ENCODE measurements around the gene PARN. TPM values are rescaled to one million over a fixed set of nuclear protein-coding genes. Genes with fewer than 3 reads are reported as not detected.

The PARN gene
- total and polyA plus RNA-seq, 7 donors: 10.3 to 20.9 (median 14.1) TPM

GRCh38 chr16:14491861-14492529, 138.1 kb downstream of the PARN start:
- peaks cover 44% of the 10 kb centered on the region for H3K4me1 ChIP-seq
- no peaks in the 10 kb centered on the region for H3K36me3 ChIP-seq (ENCODE audit: insufficient read depth in 1 of 2, low read depth in 1 of 2)
- no peak overlapping the region for H3K4me3 ChIP-seq
- no peak for TF ChIP-seq CTCF (IDR thresholded peaks at IDR 0.05)
- intact Hi-C loops (cut with DNase I): loop anchor here in 1 of 2 donors (10.0 kb wide), 1 partner anchor 187 kb away; no protein-coding TSS in a partner anchor
- peak overlapping the region; percentile 92 for H3K27ac ChIP-seq
- WGBS, 3 donors: 53 to 75% (median 53%) methylated on average over 11 of the region's 11 CpGs
- ATAC-seq (no peak), DNase-seq (no peak)
- no peaks in the 10 kb centered on the region for H3K27me3 ChIP-seq (ENCODE audit: insufficient read depth in 3 of 3, low read length in 2 of 3)
- no peaks in the 10 kb centered on the region for H3K9me3 ChIP-seq

- H3K27ac ChIP-seq: peak overlapping the region; percentile 92
- ATAC-seq (no peak), DNase-seq (no peak)
- 47 to 86% (median 54%) methylated on average over 4 of the region's 4 CpGs for WGBS, 3 donors
- no peaks in the 10 kb centered on the region for H3K27me3 ChIP-seq (ENCODE audit: insufficient read depth in 3 of 3, low read length in 2 of 3)
- H3K9me3 ChIP-seq: no peaks in the 10 kb centered on the region
- H3K4me3 ChIP-seq: peak overlapping the region; percentile 75
- H3K4me1 ChIP-seq: peaks cover 46% of the 10 kb centered on the region
- no peak for TF ChIP-seq CTCF (IDR thresholded peaks at IDR 0.05)
- H3K36me3 ChIP-seq (ENCODE audit: insufficient read depth in 1 of 2, low read depth in 1 of 2): no peaks in the 10 kb centered on the region
- intact Hi-C loops (cut with DNase I): loop anchor here in 1 of 2 donors (10.0 kb wide), 1 partner anchor 185 kb away; no protein-coding TSS in a partner anchor
Observed at GRCh38 chr16:14490235-14490634, 139.8 kb downstream of the PARN start.

- ATAC-seq: peak; percentile 61 to 72 (median 65)
- intact Hi-C loops (cut with DNase I): loop anchor here in 1 of 2 donors (5.0 kb wide), 2 partner anchors 38 to 42 kb away; no protein-coding TSS in a partner anchor
- Histone ChIP-seq H3K36me3 (ENCODE audit: insufficient read depth in 1 of 2, low read depth in 1 of 2) (no peaks in the 10 kb centered on the region), H3K27me3 (ENCODE audit: insufficient read depth in 3 of 3, low read length in 2 of 3) (no peaks in the 10 kb centered on the region), H3K4me1 (peaks cover 46% of the 10 kb centered on the region), H3K9me3 (no peaks in the 10 kb centered on the region), H3K4me3 (peak overlapping the region; percentile 75), H3K27ac (peak overlapping the region; percentile 92)
- no peak for DNase-seq
- WGBS, 3 donors: 29 to 53% (median 33%) methylated on average over 4 of the region's 4 CpGs
- peak; percentile 38 for TF ChIP-seq CTCF (IDR thresholded peaks at IDR 0.05)
Observed at GRCh38 chr16:14489460-14489859, 140.6 kb downstream of the PARN start.

- peaks cover 0 to 2% of the 10 kb centered on the region in 2 donors for H3K36me3 ChIP-seq (ENCODE audit: insufficient read depth in 1 of 2, low read depth in 1 of 2)
- TF ChIP-seq CTCF (IDR thresholded peaks at IDR 0.05): no peak
- peaks cover 36% of the 10 kb centered on the region for H3K4me1 ChIP-seq
- DNase-seq (no peak), ATAC-seq (peak in 3 of 4 donors; percentile 35 to 48 (median 47))
- intact Hi-C loops (cut with DNase I): loop anchor here in 1 of 2 donors (2.0 to 5.0 kb wide), 3 partner anchors 40 to 187 kb away; no protein-coding TSS in a partner anchor
- no peaks in the 10 kb centered on the region for H3K27me3 ChIP-seq (ENCODE audit: insufficient read depth in 3 of 3, low read length in 2 of 3)
- no peaks in the 10 kb centered on the region for H3K9me3 ChIP-seq
- peak overlapping the region; percentile 75 for H3K4me3 ChIP-seq
- peak overlapping the region; percentile 92 for H3K27ac ChIP-seq
- WGBS, 3 donors: 7 to 11% (median 7%) methylated on average over 3 of the region's 3 CpGs
Observed at GRCh38 chr16:14487579-14487978, 142.5 kb downstream of the PARN start.

All from psoas muscle (tissue), 8 donors.